Measurements from ENCODE around the gene RGS7. TPM values are rescaled to one million over a fixed set of nuclear protein-coding genes. Genes with fewer than 3 reads are reported as not detected.

Gene RGS7
- total and polyA plus RNA-seq, 2 of the 8 experiments (the other 6 are each of a cell fraction or from before 2014, with no cell fraction given), result 1.6 to 3.0 TPM

- CTCF ChIA-PET (ENCODE audit: partially characterized antibody), result no interaction called here
- no peak for FAIRE-seq
Observed at GRCh38 chr1:241331328-241332036, 25.5 kb downstream of the RGS7 start.

More at GRCh38 chr1:241331328-241332036, 25.5 kb downstream of the RGS7 start:
- no peak overlapping the region for H2BK15ac ChIP-seq (ENCODE audit: low read length)
- H2BK120ac ChIP-seq (replicated peaks; ENCODE audit: low read depth, low read length), result no peak overlapping the region
- no peak for TF ChIP-seq CHD1 (IDR thresholded peaks at IDR 0.05; ENCODE audit: low read depth, low read length)
- TF ChIP-seq CBX8 (IDR thresholded peaks at IDR 0.05; ENCODE audit: borderline replicate concordance, low read depth, low read length), result no peak
- TF ChIP-seq E2F6 (IDR thresholded peaks at IDR 0.05), result no peak
- TF ChIP-seq TBP (IDR thresholded peaks at IDR 0.05; ENCODE audit: low read depth, low read length), result no peak
- TF ChIP-seq TAF1 (IDR thresholded peaks at IDR 0.05; ENCODE audit: low read depth, low read length), result no peak
- TF ChIP-seq USF2 (IDR thresholded peaks at IDR 0.05; ENCODE audit: low read length), result no peak
- TF ChIP-seq TAF7 (optimal IDR thresholded peaks at IDR 0.05; ENCODE audit: borderline replicate concordance, low read depth, low read length), result no peak
- no peak for TF ChIP-seq EP300 (IDR thresholded peaks at IDR 0.05; ENCODE audit: borderline replicate concordance in 1 of 2, low read depth in 2 of 2, low read length in 2 of 2)
- no peak overlapping the region for H4K5ac ChIP-seq (ENCODE audit: insufficient read length, low read depth, low read length)
- H4K8ac ChIP-seq (ENCODE audit: extremely low read depth, insufficient read depth, low read length), result no peak overlapping the region
- no peaks in the 10 kb centered on the region for H3K9me3 ChIP-seq (ENCODE audit: insufficient read depth in 2 of 2, low read depth in 1 of 2, low read length in 1 of 2)
- no peaks in the 10 kb centered on the region for H3K79me2 ChIP-seq (ENCODE audit: control insufficient read depth in 1 of 2, insufficient read depth in 2 of 2, low read length in 2 of 2)
- no peak overlapping the region for H2BK12ac ChIP-seq (ENCODE audit: low read depth, low read length)
- no peaks in the 10 kb centered on the region for H3K79me1 ChIP-seq (ENCODE audit: low read depth, low read length)
- no peak for DNase-seq (ENCODE audit: low read depth in 1 of 2, low spot score in 2 of 2)
- H3K27me3 ChIP-seq (replicated peaks in 1 of 4; ENCODE audit: control insufficient read depth in 3 of 4, extremely low read depth in 1 of 4, insufficient read depth in 3 of 4, low read length in 3 of 4), result no peaks in the 10 kb centered on the region
- no peak overlapping the region for H3K23ac ChIP-seq (ENCODE audit: insufficient read length)
- no peak overlapping the region for H2AFZ ChIP-seq (ENCODE audit: low read length)
- H3K4me1 ChIP-seq (replicated peaks in 1 of 4; ENCODE audit: control insufficient read depth in 3 of 4, insufficient read depth in 4 of 4, low read length in 3 of 4), result no peaks in the 10 kb centered on the region
- no peak overlapping the region for H2BK20ac ChIP-seq (ENCODE audit: low read length)
- no peak overlapping the region for H3K4me3 ChIP-seq (ENCODE audit: extremely low read depth in 1 of 4, insufficient read depth in 2 of 4, low read depth in 3 of 4, low read length in 4 of 4)
- 90% methylated on average over 3 of the region's 3 CpGs; no CpG with 5 or more reads in 1 of the 2 experiments for WGBS, 2 experiments (ENCODE audit: extremely low coverage in 1 of 2, insufficient coverage in 1 of 2, insufficient read length in 1 of 2, insufficient replicate concordance in 2 of 2, low coverage in 1 of 2, low lambda C conversion rate in 2 of 2, missing lambda C conversion rate in 1 of 2)
- no peak overlapping the region for H3K56ac ChIP-seq (replicated peaks; ENCODE audit: insufficient read length, low read depth, low read length)
- no peak overlapping the region for H4K91ac ChIP-seq (replicated peaks; ENCODE audit: insufficient read length, low read length)
- no peak overlapping the region for H2AK5ac ChIP-seq (ENCODE audit: low read depth, low read length)
- no peak overlapping the region for H3K14ac ChIP-seq (ENCODE audit: insufficient read length)
- H4K20me1 ChIP-seq (replicated peaks in 1 of 2; ENCODE audit: control insufficient read depth in 1 of 2, insufficient read depth in 2 of 2, low read length in 2 of 2), result no peaks in the 10 kb centered on the region
- H3K18ac ChIP-seq (ENCODE audit: extremely low read depth, low read length), result no peak overlapping the region
- H2BK5ac ChIP-seq (ENCODE audit: low read depth, low read length), result no peak overlapping the region
- H3K36me3 ChIP-seq (ENCODE audit: control insufficient read depth in 2 of 4, insufficient read depth in 4 of 4, low read length in 3 of 4), result no peaks in the 10 kb centered on the region
- no peak overlapping the region for H3K4me2 ChIP-seq (ENCODE audit: insufficient read depth in 1 of 2, low read depth in 2 of 2, low read length in 2 of 2)
- H3K4ac ChIP-seq (replicated peaks; ENCODE audit: insufficient read length, low read depth, low read length), result no peak overlapping the region
- no peak overlapping the region for H3K27ac ChIP-seq (ENCODE audit: low read depth, low read length)
- H3K9ac ChIP-seq (replicated peaks in 1 of 4; ENCODE audit: extremely low read depth in 1 of 4, low read depth in 3 of 4, low read length in 3 of 4), result no peak overlapping the region
- POLR2A ChIA-PET (ENCODE audit: partially characterized antibody), result no interaction called here
- no peaks in the 10 kb centered on the region for H3K23me2 ChIP-seq (ENCODE audit: low read depth, low read length)
